ENCODE results near the gene ECHDC1. TPM values are rescaled to one million over a fixed set of nuclear protein-coding genes. Genes with fewer than 3 reads are reported as not detected.
"Not testable (repeated sequence)": the region's sequence is repeated elsewhere in the genome, so short reads cannot be mapped to it uniquely, and the experiment has no call there.

The ECHDC1 gene
- total RNA-seq, 1 donor from 2014 or later: 30.3 TPM

DNA sequence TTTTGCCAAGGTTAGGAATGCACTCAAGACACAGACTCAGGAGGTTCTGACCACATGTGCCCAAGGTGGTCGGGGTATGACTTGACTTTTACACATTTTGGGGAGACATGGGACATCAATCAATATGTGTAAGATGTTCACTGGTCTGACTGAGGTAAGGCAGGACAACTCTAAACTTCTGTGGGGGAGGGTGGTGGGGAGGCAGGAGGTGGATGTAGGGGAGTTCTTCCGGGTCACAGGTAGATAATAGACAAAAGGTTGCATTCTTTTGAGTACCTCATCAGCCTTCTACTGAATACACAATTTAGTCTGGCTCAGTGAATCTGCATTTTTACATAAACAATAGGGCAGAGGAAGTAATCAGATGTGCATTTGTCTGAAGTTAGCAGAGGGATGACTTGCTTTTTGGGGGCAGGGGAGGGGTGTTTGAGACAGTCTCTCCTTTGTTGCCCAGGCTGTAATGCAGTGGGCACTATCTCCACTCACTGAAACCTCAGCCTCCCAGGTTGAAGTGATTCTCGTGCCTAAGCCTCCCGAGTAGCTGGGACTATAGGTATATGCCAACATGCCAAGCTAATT is 10.9 kb downstream of the ECHDC1 start:
- FAIRE-seq: no peak
- no peaks in the 10 kb centered on the region for H3K36me3 ChIP-seq (ENCODE audit: control insufficient read depth, insufficient read depth, low read length)

DNA sequence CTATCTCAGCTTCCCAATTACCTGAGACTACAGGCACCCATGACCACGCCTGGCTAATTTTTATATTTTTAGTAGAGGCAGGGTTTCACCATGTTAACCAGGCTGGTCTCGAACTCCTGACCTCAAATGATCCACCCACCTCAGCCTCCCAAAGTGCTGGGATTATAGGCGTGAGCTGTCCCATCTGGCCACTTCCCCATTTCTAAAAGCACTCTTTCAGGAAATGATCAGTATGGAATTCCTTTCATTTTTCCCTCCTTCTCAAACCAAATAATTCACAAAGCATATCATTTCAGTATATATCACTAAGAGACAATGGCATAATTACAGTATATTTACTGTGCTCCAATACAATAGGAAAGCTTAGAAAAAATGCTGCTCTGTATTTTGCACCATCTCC is 12.2 kb downstream of the ECHDC1 start:
- FAIRE-seq; H3K4me3 ChIP-seq (ENCODE audit: low read depth, low read length); H3K36me3 ChIP-seq (ENCODE audit: control insufficient read depth, insufficient read depth, low read length); H3K27me3 ChIP-seq (ENCODE audit: control insufficient read depth, insufficient read depth, low read length); DNase-seq (ENCODE audit: low read depth): not testable (repeated sequence)

More for the DNA sequence above, 10.9 kb downstream of the ECHDC1 start:
- no peak overlapping the region for H3K4me3 ChIP-seq (ENCODE audit: low read depth, low read length)
- DNase-seq (ENCODE audit: low read depth): no peak
- no peaks in the 10 kb centered on the region for H3K27me3 ChIP-seq (ENCODE audit: control insufficient read depth, insufficient read depth, low read length)
- TF ChIP-seq, protein P1, sequence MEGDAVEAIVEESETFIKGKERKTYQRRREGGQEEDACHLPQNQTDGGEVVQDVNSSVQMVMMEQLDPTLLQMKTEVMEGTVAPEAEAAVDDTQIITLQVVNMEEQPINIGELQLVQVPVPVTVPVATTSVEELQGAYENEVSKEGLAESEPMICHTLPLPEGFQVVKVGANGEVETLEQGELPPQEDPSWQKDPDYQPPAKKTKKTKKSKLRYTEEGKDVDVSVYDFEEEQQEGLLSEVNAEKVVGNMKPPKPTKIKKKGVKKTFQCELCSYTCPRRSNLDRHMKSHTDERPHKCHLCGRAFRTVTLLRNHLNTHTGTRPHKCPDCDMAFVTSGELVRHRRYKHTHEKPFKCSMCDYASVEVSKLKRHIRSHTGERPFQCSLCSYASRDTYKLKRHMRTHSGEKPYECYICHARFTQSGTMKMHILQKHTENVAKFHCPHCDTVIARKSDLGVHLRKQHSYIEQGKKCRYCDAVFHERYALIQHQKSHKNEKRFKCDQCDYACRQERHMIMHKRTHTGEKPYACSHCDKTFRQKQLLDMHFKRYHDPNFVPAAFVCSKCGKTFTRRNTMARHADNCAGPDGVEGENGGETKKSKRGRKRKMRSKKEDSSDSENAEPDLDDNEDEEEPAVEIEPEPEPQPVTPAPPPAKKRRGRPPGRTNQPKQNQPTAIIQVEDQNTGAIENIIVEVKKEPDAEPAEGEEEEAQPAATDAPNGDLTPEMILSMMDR (IDR thresholded peaks at IDR 0.05; ENCODE audit: insufficient read depth, low read length, severe bottlenecking): no peak

DNA sequence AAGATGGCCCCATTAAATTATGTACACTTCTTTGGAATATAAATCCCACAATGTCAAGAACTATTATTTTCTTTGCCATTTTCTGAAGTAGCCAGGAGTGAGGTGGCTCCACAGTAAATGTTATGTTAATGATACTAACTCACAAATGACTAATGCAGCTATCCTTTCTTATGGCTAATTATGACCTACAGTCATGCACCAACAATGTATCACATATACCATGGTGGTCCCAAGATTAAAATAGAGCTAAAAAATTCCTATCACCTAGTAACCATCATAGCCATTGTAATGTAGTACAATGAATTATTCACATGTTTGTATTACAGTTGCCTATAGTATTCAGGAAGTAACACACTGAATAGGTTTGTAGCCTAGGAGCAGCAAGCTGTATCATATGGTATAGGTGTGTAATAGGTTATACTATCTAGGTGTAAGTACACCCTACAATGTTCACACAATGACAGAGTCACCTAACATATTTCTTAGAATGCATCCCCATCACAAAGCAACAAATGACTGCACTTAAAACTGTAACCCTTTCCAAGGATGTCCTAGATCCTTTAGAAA is 15.3 kb downstream of the ECHDC1 start:
- H3K27me3 ChIP-seq (ENCODE audit: control insufficient read depth, insufficient read depth, low read length): no peaks in the 10 kb centered on the region
- TF ChIP-seq, protein P1 (IDR thresholded peaks at IDR 0.05; ENCODE audit: insufficient read depth, low read length, severe bottlenecking): no peak
- peaks cover 4% of the 10 kb centered on the region for H3K36me3 ChIP-seq (ENCODE audit: control insufficient read depth, insufficient read depth, low read length)
- FAIRE-seq (no peak), DNase-seq (ENCODE audit: low read depth) (peak; percentile 15)
- H3K4me3 ChIP-seq (ENCODE audit: low read depth, low read length): no peak overlapping the region

DNA sequence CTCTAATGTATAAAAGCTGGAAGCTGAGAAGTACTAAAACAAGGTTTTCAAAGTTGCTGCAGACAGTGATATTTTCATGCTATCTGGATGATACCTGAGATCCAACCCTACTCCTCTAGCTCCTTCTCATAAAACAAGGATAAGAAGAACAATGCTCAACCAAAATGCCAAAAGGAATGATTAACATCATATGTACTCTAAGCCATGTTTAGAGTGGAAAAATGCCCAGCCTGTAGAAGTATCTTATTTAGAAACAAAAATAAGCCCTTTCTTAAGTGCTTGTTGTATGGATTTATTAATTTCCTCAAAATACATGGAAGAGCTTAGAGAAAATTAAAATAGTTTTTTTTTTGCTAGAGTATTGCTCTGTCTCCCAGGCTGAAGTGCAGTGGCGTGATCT is 23.7 kb downstream of the ECHDC1 start:
- no peak for FAIRE-seq
- no peaks in the 10 kb centered on the region for H3K27me3 ChIP-seq (ENCODE audit: control insufficient read depth, insufficient read depth, low read length)
- H3K4me3 ChIP-seq (ENCODE audit: low read depth, low read length): no peak overlapping the region
- H3K36me3 ChIP-seq (ENCODE audit: control insufficient read depth, insufficient read depth, low read length): peaks cover 1% of the 10 kb centered on the region
- DNase-seq (ENCODE audit: low read depth): no peak
- TF ChIP-seq, protein P1 (IDR thresholded peaks at IDR 0.05; ENCODE audit: insufficient read depth, low read length, severe bottlenecking): no peak

DNA sequence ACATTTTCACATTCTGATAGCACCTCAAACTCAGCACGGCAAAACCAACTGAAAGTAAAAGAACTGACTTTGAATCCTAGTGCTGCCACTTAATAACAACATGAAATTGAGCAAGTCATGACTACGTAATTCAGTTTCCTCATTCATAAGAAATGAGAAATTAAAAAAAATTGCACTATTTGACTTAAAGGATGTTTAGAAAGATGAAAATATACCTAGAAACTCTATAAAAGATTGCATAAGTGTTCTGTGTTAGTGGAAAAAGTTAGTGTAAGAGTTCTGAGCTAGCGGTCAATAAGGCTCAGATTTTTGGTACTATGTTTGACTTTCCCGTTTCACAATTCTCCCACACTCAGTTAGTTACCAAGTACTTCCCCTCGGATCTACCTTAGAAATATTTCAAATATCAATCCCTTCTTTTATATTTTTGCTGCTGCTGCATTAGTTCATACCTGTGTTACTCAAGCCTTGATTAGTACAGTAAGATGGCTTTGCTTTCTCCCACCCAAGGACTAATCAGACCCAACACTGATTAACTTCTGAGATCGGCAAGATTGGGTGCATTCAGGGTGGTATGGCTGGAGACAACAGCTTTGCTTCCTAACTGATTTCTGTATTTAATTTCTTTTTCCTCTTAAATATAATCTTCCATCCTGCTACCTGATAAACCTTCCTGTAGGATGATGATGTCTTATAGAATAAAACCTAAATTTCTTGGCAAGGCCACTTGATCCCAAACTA is 25.9 kb downstream of the ECHDC1 start:
- no peak for FAIRE-seq
- TF ChIP-seq, protein P1 (IDR thresholded peaks at IDR 0.05; ENCODE audit: insufficient read depth, low read length, severe bottlenecking): no peak
- H3K27me3 ChIP-seq (ENCODE audit: control insufficient read depth, insufficient read depth, low read length): no peaks in the 10 kb centered on the region
- no peak for DNase-seq (ENCODE audit: low read depth)
- no peak overlapping the region for H3K4me3 ChIP-seq (ENCODE audit: low read depth, low read length)
- peaks cover 4% of the 10 kb centered on the region for H3K36me3 ChIP-seq (ENCODE audit: control insufficient read depth, insufficient read depth, low read length)

DNA sequence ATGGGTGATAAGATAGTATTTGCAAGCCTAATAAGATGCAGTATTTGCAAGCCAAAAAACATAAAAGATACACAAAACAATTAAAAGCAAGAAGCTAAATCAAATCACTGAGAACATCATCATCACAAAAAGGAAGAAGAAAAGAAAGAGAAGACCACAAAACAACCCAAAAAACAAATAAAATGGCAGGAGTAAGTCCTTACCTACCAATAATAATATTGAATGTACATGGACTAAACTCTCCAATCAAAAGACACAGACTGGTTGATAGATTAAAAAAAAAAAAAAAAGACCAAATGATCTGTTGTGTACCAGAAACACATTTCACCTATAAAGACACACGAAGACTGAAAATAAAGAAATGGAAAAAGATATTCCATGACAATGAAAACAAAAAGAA is 37.7 kb downstream of the ECHDC1 start:
- FAIRE-seq: no peak

More for the DNA sequence above, 37.7 kb downstream of the ECHDC1 start:
- TF ChIP-seq, protein P1 (IDR thresholded peaks at IDR 0.05; ENCODE audit: insufficient read depth, low read length, severe bottlenecking): no peak
- H3K36me3 ChIP-seq (ENCODE audit: control insufficient read depth, insufficient read depth, low read length): peaks cover 1% of the 10 kb centered on the region
- no peak for DNase-seq (ENCODE audit: low read depth)
- no peak overlapping the region for H3K4me3 ChIP-seq (ENCODE audit: low read depth, low read length)
- no peaks in the 10 kb centered on the region for H3K27me3 ChIP-seq (ENCODE audit: control insufficient read depth, insufficient read depth, low read length)

All from bronchial epithelial cell (primary cell).